ENCODE measurements around the gene PMF1.
"Not testable (repeated sequence)": the region's sequence is repeated elsewhere in the genome, so short reads cannot be mapped to it uniquely, and the experiment has no call there.

The PMF1 gene

GRCh38 chr1:156212833-156213643 is at the start of gene PMF1:
TSS of gene PMF1 (plus strand) at chr1:156213007. CDS start at chr1:156213016, 9 bp downstream.
- DNase-seq (ENCODE audit: low spot score), result peak; percentile 97

- no peak for DNase-seq (ENCODE audit: low spot score)
Observed at GRCh38 chr1:156163712-156164111, 49.1 kb upstream of the PMF1 start.

- DNase-seq (ENCODE audit: low spot score), result no peak
Observed at GRCh38 chr1:156164125-156164831, 48.5 kb upstream of the PMF1 start.

- DNase-seq (ENCODE audit: low spot score), result no peak
Observed at GRCh38 chr1:156165083-156165482, 47.7 kb upstream of the PMF1 start.

GRCh38 chr1:156167536-156167935 is 45.3 kb upstream of the PMF1 start:
- no peak for DNase-seq (ENCODE audit: low spot score)

- DNase-seq (ENCODE audit: low spot score), result no peak
Observed at GRCh38 chr1:156172696-156173470, 39.9 kb upstream of the PMF1 start.

- DNase-seq (ENCODE audit: low spot score), result no peak
Observed at GRCh38 chr1:156176610-156177210, 36.1 kb upstream of the PMF1 start.

- DNase-seq (ENCODE audit: low spot score), result no peak
Observed at GRCh38 chr1:156177919-156178654, 34.7 kb upstream of the PMF1 start.

GRCh38 chr1:156180471-156180870 is 32.3 kb upstream of the PMF1 start:
- no peak for DNase-seq (ENCODE audit: low spot score)

GRCh38 chr1:156181391-156181924 is 31.3 kb upstream of the PMF1 start:
- not testable (repeated sequence) for DNase-seq (ENCODE audit: low spot score)

- DNase-seq (ENCODE audit: low spot score), result not testable (repeated sequence)
Observed at GRCh38 chr1:156182010-156182779, 30.6 kb upstream of the PMF1 start.

GRCh38 chr1:156186347-156187177 is 26.2 kb upstream of the PMF1 start:
- DNase-seq (ENCODE audit: low spot score), result not testable (repeated sequence)

- not testable (repeated sequence) for DNase-seq (ENCODE audit: low spot score)
Observed at GRCh38 chr1:156190265-156190664, 22.5 kb upstream of the PMF1 start.

- DNase-seq (ENCODE audit: low spot score), result no peak
Observed at GRCh38 chr1:156191292-156191964, 21.4 kb upstream of the PMF1 start.

GRCh38 chr1:156193208-156193487 is 19.7 kb upstream of the PMF1 start:
- no peak for DNase-seq (ENCODE audit: low spot score)

GRCh38 chr1:156193488-156194299 is 19.1 kb upstream of the PMF1 start, which contains the start of gene SLC25A44:
TSS of gene SLC25A44 (plus strand) at chr1:156194104. CDS start at chr1:156199848, 5,744 bp downstream.
- peak; percentile 99 for DNase-seq (ENCODE audit: low spot score)

GRCh38 chr1:156194300-156194652 is 18.5 kb upstream of the PMF1 start:
- DNase-seq (ENCODE audit: low spot score), result no peak

- DNase-seq (ENCODE audit: low spot score), result no peak
Observed at GRCh38 chr1:156195853-156196252, 17.0 kb upstream of the PMF1 start.

Data from globus pallidus (tissue), 1 donor.